GM21423 (cell line): ENCODE measurements around the gene SLC6A2.
"Not testable (repeated sequence)": the region's sequence is repeated elsewhere in the genome, so short reads cannot be mapped to it uniquely, and the experiment has no call there.

Source experiments
- ATAC-seq: cut with Tn5 transposase; IDR thresholded peaks from one replicate; pipeline ENCODE4 v1.9.1; 2021; ENCODE audit warnings: mild to moderate bottlenecking, moderate library complexity; ENCODE audit not compliant: unreplicated experiment

Gene SLC6A2

GRCh38 chr16:55655897-55656681 lies at the start of gene SLC6A2:
TSS of gene SLC6A2 (plus strand) at chr16:55655988. CDS start at chr16:55656695, 707 bp downstream.
- no peak for ATAC-seq

DNA sequence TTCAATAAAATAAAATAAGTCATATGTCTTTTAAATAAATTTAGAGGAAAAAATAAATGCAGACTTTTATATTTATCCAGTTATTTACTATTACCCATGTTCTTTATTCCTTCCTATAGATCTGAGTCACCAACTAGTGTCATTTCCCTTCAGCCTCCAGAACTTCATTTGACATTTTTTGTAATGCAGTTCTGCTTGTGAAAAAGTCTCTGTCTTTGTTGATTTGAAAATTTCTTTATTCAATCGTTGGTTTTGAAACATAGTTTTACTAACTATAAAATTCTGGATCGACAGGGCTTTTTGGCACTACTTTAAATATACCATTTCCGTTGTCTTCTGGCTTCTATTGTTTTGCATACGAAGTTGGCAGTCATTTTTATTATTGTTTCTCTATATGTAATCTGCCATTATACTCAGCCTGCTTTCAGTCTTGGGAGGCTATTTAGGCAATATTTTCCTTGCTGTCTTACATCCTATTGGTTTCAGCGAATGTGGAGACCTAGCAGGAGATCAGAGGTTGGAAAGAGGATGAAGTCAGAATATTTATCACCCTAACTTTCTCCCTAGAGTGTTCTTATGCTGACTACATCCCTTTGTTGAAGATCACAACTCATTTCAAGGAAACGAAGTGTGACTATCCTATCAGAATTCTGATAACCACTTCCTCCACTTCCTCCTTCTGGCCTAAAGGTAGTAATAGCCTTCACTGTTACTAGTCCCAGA lies 42.0 kb upstream of the SLC6A2 start:
- ATAC-seq: no peak

DNA sequence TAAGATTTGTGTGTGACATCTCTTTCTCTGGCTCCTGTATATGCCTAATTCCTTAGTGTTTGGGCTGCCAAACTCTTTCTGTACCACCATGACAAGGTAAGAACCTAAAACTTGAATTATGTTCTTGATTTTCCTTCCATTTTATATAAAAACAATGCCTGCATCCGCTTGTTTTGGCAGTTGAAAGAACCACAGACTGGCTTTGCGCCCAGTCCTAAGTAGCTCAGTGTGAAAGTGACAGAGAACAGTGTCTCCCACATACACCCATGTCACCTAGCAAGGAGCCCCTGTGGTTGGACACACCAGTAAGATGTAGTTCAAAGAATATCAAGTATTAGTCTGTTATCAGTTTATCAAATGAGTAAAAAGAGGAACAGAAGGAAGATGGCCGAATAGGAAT lies 40.7 kb upstream of the SLC6A2 start:
- ATAC-seq: no peak

DNA sequence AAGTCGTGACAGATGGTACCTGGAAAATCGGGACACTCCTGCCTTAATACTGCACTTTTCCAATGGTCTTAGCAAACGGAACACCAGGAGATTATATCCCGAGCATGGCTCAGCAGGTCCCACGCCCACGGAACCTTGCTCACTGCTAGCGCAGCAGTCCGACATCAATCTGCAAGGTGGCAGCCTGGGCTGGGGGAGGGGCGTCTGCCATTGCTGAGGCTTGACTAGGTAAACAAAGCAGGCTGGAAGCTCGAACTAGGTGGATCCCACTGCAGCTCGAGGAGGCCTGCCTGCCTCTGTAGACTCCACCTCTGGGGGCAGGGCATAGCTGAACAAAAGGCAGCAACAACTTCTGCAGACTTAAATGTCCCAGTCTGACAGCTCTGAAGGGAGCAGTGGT lies 40.1 kb upstream of the SLC6A2 start:
- not testable (repeated sequence) for ATAC-seq

DNA sequence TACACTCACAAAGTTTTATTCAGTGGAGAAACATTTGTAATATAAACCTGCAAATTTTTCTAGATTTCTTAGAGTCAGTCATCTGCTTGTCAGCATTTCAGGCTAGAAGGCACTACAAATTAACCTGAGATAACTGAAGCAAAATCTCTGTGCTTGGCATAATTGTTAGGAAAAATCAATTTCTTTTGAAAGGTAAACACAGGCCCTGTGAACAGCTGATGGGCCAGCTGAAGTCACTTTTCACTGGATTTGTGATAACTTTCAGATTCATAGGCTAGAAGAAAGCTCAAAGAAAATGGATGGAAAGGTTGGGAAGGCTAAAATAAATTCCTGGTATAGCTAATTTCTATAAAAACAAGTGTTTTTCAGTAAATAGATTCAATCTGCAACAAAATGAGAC lies 34.0 kb upstream of the SLC6A2 start:
- no peak for ATAC-seq

- ATAC-seq: no peak
Measured at GRCh38 chr16:55622272-55622671, 33.5 kb upstream of the SLC6A2 start.

- ATAC-seq: no peak
Measured at GRCh38 chr16:55622930-55623561, 32.7 kb upstream of the SLC6A2 start.

GRCh38 chr16:55623640-55624039 lies 32.1 kb upstream of the SLC6A2 start:
- no peak for ATAC-seq

DNA sequence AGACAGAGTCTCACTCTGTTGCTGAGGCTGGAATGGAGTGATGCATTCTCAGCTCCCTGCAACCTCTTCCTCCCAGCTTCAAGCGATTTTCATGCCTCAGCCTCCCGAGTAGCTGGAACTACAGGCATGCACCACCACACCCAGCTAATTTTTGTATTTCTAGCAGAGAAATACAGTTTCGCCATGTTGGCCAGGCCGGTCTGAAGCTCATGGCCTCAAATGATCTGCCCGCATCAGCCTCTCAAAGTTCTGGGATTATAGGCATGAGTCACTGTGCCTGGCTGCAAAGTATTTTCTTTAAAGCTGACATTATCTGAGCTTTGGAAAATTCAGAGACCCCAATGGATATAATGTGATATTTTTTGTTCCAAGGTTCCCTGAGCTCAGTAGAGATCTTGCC lies 31.1 kb upstream of the SLC6A2 start:
- no peak for ATAC-seq

DNA sequence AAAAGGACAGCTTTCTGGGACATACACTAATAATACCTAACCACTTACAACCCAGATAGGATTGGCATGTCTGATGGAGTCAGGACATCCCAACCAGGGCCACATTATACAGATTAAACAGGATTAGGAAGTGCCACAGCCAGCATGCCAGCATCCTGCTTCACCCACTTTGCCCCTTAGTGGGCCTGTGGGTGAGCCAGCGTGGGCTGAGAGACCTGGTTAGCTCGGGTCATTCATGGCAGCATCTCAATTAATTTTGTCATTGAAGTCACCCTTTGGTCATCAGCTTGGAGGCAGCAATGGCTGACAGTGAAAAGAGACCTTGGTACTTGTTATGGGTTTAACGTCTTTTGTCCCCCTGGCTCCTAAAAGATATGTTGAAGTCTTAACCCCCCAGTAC lies 29.9 kb upstream of the SLC6A2 start:
- no peak for ATAC-seq

- no peak for ATAC-seq
Measured at GRCh38 chr16:55628306-55628968, 27.4 kb upstream of the SLC6A2 start.

GRCh38 chr16:55630774-55631173 lies 25.0 kb upstream of the SLC6A2 start:
- ATAC-seq: no peak

DNA sequence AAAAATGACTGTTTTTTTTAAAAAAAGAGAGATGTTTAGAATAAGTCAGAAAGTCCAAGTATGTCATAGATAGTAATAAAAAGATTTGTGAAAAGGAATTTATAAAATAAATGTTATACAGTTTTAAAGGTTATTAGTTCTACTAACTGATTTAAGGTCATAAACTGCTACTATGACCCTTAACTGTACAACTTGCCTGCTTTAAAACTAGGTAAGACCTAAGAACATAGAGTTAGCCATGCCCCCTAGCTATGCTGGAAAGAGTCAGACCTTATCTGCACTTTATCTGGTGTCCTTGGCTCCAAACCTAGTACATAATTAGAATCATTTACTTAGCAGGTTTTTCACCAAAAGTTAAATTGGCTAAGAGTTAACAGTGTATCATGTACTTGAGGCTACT lies 23.5 kb upstream of the SLC6A2 start:
- no peak for ATAC-seq

DNA sequence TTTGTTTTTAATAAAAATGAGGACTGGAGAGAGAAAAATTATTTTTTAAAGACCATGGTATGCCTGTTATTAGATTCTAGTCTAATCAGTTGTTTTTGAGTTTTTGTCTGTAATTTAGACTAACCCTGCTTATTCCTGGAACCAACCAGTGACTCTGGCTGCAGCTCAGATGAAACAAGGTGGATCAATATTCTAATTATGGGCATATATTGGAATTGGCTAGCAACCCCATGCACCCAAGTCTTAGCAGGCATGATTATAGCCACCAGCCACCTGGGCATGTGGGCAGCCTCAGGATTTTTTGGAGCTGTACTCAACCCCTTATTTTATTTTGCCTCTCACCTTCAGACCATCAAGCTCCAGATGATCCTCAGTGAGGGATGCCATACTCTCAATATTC lies 21.6 kb upstream of the SLC6A2 start:
- no peak for ATAC-seq

- ATAC-seq: no peak
Measured at GRCh38 chr16:55638256-55638655, 17.5 kb upstream of the SLC6A2 start.

GRCh38 chr16:55640701-55641327 lies 15.0 kb upstream of the SLC6A2 start:
- ATAC-seq: no peak

DNA sequence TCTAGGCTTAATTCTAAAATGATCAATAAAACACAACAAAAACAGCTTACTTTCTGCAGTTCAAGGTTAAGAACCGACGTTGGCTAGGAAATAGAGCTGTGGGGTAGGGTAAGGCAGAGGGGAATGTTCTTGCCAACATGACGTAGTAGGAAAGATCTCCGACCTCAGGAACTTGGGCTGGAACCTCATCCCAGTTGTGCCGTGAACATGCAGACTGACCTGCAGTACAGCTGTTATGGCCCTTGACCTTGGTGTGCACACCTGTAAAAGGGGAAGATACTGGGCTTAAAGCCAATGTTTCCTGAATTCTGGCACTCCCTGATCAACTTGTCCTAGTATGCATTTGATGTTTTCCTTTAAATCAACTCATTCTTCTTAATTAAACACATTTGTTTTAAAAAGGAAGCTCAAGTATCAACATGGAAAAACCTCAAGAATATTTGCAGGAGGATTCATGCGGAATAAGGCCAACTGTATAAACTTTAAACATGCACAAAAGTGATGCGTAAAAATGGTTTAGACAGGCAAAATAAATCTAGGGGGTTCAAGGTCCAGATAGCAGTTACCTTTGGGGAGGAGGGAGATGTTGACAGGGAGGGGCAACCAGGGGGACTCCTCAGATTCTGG lies 14.2 kb upstream of the SLC6A2 start:
- ATAC-seq: no peak

DNA sequence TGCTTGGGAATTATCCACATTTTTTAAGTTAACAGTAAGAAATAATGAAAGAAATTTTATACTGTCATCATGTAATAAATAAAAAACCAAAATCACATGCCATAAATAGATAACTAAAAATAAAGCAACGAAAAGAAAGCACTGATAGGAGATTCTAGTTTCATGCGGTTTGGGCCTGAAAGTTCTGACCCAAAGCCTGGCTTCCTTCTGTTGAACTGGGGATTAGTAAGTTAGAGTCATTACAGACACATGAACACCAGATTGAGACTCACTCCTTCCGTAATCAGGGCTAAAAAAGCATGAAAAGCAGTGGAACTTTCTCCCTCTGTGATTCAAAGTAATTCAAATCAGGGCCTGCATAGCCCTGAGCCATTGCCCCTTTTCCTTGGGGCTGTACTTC lies 13.2 kb upstream of the SLC6A2 start:
- no peak for ATAC-seq

DNA sequence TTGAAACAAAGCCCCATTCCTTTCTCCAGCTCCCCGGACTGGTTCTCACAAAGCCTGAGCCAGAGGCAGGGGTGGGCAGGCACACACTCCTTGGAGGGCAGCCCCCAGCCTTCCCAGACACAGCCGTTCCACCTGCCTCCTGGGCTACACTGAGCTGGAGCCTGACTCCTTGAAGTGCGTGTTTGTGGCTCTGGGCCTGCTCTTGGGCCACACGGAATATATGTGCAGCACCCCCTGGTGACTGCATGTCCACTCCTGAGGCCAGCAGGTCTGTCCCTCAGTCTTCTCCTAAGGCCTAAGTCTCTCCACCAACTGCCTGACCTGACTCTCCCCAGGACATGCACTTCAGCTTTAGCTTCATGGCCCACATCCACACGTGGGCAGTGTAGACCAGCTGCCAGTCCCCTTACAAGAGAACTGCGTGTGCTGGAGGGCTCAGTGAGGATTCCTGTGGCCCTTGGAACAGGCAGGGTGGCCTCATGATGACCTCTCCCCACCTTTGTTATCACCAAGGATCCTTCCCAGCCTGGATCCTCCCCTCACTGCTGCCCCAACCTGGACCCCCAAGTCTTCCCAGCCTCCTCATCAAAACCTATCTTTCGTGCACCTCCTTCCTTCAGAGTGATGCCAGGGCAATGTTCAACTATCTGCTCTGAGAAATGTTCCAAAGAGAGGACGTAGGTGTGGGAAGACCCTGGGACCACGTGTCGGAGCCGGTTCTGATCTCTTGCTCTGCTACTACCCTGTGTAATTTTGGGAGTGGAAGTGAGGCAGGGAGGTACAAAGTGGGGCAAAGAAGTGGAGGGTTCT lies 12.4 kb upstream of the SLC6A2 start:
- ATAC-seq: no peak

DNA sequence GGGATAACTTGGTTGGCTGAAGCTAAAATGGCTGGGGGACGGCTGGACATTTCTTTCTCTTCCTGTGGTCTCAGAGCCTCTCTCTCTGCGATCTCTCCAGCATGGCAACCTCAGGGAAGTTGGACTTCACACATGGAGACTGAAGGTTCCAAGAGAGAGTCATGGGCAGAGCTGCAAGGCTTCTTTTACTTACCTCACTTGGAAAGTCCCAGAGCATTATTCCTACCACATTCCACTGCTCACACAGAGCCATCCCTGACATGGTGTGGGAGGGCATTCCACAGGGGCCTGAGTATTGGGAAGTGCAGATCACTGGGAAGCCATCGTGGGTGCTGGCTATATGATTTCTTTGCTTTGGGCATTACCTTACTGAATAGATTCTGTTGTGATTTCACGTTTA lies 9.8 kb upstream of the SLC6A2 start:
- ATAC-seq: no peak
